ENCODE data around the gene KLHDC3. TPM values are rescaled to one million over a fixed set of nuclear protein-coding genes. Genes with fewer than 3 reads are reported as not detected.

The KLHDC3 gene
- total RNA-seq, 1 donor from 2014 or later: 58.8 TPM

GRCh38 chr6:43032326-43032725 lies 18.3 kb downstream of the KLHDC3 start:
- H3K4me1 ChIP-seq: no peaks in the 10 kb centered on the region
- H3K27me3 ChIP-seq: no peaks in the 10 kb centered on the region
- no peak overlapping the region for H3K4me3 ChIP-seq
- no peak for DNase-seq
- H3K36me3 ChIP-seq: peaks cover 79% of the 10 kb centered on the region
- H3K9me3 ChIP-seq: no peaks in the 10 kb centered on the region
- ATAC-seq: no peak
- H3K27ac ChIP-seq: no peak overlapping the region
- no peak for TF ChIP-seq CTCF (IDR thresholded peaks at IDR 0.05)
- intact Hi-C loops (cut with DNase I): no loop called here

- H3K4me1 ChIP-seq: no peaks in the 10 kb centered on the region
- no peak for TF ChIP-seq CTCF (IDR thresholded peaks at IDR 0.05)
- H3K27me3 ChIP-seq: no peaks in the 10 kb centered on the region
- H3K9me3 ChIP-seq: no peaks in the 10 kb centered on the region
- no peak overlapping the region for H3K27ac ChIP-seq
- H3K4me3 ChIP-seq: no peak overlapping the region
- intact Hi-C loops (cut with DNase I): no loop called here
- DNase-seq (no peak), ATAC-seq (no peak)
- H3K36me3 ChIP-seq: peaks cover 80% of the 10 kb centered on the region
Measured at GRCh38 chr6:43033496-43034189, 19.6 kb downstream of the KLHDC3 start.

- ATAC-seq (no peak), DNase-seq (no peak)
- TF ChIP-seq CTCF (IDR thresholded peaks at IDR 0.05): no peak
- peaks cover 80% of the 10 kb centered on the region for H3K36me3 ChIP-seq
- H3K4me3 ChIP-seq: no peak overlapping the region
- H3K27me3 ChIP-seq: no peaks in the 10 kb centered on the region
- H3K27ac ChIP-seq: no peak overlapping the region
- H3K4me1 ChIP-seq: no peaks in the 10 kb centered on the region
- intact Hi-C loops (cut with DNase I): no loop called here
- no peaks in the 10 kb centered on the region for H3K9me3 ChIP-seq
Measured at GRCh38 chr6:43034190-43034525, 20.1 kb downstream of the KLHDC3 start.

- Histone ChIP-seq H3K27me3 (no peaks in the 10 kb centered on the region), H3K27ac (no peak overlapping the region), H3K36me3 (peaks cover 81% of the 10 kb centered on the region), H3K4me1 (no peaks in the 10 kb centered on the region), H3K4me3 (no peak overlapping the region), H3K9me3 (no peaks in the 10 kb centered on the region)
- peak; percentile 5 for ATAC-seq
- intact Hi-C loops (cut with DNase I): no loop called here
- TF ChIP-seq CTCF (IDR thresholded peaks at IDR 0.05): no peak
- no peak for DNase-seq
Measured at GRCh38 chr6:43035495-43036194, 21.6 kb downstream of the KLHDC3 start.

GRCh38 chr6:43036712-43037111 lies 22.7 kb downstream of the KLHDC3 start:
- Histone ChIP-seq H3K27me3 (no peaks in the 10 kb centered on the region), H3K4me3 (no peak overlapping the region), H3K4me1 (no peaks in the 10 kb centered on the region), H3K9me3 (no peaks in the 10 kb centered on the region), H3K27ac (no peak overlapping the region), H3K36me3 (peaks cover 76% of the 10 kb centered on the region)
- TF ChIP-seq CTCF (IDR thresholded peaks at IDR 0.05): no peak
- DNase-seq: no peak
- intact Hi-C loops (cut with DNase I): no loop called here
- ATAC-seq: no peak

Measured in upper lobe of right lung (tissue), 1 donor.